ENCODE data around the gene OTX2.

Gene OTX2

DNA sequence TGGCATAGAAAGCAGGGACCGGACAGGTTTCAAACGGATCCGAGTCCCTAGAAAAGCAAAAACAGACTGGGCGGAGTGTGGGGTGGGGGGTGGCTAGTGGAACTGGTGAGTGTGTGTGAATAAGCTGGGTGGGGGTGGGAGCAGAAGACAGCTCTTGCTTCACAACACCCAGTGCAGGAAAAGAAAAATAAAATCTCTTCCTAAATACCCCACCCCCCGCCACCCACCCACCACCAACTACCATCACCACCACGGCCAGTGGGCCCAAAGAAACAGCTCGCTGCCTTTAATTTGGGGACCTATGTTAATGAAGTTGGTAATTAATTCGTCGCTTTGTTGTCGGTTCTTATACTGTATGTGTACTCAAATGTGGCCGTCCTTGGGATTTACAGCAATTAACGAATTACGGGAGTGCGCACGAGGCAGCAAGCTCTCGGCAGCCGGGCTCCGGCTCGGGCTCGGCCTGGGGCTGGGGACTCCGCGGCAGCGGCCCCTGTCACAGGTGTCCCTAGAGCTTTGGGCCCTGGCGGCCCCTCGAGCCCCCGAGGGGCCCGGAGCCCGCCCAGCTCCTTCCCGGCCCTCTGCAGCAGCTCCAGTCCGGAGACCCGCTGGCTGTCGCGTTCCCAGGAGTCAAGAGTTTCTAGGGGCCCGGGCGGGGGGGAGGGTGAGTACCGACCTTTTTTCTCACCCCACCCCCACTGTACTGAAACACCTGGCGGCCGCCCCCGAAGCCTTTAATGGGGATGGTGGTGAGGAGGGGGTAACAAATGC is 1.5 kb upstream of the OTX2 start:
- no peak for DNase-seq

- no peak for DNase-seq
Observed at GRCh38 chr14:56810836-56811592, 735 bp upstream of the OTX2 start.

- no peak for DNase-seq
Observed at GRCh38 chr14:56809270-56810146, 771 bp downstream of the OTX2 start.

DNA sequence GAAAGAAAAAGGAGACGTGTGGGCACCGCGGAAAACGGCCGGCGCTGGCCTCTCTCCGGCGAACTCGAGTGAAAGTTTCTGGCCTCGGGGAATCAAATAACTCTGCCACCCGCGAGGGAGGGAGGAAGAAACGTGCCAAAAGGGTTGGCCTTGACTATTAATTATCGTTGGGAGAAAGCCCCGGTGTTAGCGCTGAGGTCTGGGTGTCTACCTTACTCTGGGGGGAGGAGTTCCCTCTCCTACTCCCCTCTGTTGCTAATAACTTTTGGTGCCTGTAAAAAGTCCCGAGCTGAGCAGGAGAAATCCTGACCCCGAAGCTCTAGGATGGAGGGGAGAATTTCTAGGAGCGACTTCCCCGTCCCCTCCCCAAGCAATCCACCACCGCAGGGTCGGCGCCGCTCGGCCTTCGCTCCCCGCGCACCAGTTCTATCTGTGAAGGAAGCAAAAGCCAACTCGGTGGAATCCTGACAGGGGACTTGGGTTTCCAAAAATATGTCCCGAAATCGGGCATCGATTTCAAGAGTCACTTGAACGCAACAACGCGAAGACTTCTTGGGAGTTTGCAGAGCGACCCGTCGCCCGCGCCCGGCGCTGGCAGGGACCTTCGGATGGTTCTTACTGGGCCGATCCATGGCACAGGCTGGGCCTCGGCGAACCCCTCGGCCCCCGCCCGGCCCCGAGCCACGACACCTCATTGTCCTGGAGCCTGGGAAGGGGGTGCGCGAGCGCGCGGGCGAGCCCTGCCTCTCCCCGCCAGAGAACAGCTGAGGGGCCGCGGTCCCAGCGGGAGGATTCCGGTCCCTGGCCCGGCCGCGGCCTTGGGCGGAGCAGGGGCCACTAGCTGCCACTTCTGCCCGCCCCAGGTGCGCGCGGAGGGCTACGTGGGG is 1.7 kb downstream of the OTX2 start:
- no peak for DNase-seq

- no peak for DNase-seq
Observed at GRCh38 chr14:56808110-56808382, 2.2 kb downstream of the OTX2 start.

DNA sequence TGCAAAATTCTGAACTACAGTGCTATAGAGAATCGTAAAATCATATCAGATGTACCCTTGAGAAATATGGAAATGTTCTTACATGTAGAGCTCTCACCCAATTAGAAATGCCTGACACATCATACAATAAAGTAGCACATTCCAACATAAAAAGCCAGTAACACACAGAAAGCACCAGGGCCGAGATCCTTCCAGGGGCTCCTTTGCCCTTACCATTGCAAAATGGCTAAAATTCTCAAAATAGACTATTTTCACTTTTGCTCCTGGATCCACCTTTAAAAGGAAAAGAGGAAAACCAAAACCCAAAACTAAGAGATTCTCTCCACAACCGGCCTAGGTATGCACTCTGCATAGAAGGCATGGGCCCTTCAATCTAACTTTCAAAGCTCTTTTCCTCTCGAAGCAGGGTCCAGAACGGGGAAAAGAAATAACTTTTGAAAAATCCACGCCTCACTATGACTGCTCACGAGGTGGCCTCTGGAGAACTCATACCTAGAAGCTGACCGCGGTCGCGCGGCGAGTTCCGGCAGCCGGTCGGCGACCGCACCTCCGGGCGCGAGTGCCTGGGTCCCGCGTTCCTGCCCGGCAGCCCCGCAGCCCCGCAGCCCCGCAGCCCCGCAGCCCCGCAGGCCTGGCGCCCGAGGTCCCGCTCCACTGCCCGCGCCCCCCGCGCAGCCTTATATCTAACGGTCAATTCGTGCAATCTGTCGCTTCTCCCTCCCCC is 2.7 kb downstream of the OTX2 start:
- no peak for DNase-seq

DNA sequence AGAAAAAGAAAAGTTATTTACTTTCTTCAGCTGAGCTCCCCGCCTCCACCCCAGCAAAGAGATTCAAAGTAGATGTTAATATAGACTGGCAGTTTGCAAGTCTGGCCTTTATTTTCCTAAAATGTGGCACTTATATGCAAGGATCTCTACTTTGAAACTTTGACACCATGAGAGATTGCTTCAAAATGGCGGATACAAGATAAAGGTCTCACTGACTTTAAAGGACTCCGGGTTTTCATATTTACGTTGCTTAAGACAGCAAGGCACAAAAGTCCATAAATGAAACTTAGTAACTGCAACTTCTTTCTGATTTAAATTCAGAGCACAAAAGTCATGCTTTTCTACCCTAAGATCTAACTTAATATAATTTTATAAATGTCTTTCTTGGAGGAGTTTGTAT is 3.5 kb downstream of the OTX2 start:
- DNase-seq: no peak

GRCh38 chr14:56805992-56806727 is 4.1 kb downstream of the OTX2 start:
- DNase-seq: no peak

GRCh38 chr14:56805201-56805991 is 4.9 kb downstream of the OTX2 start:
- DNase-seq: no peak

GRCh38 chr14:56803816-56804535 is 6.3 kb downstream of the OTX2 start:
- DNase-seq: no peak

GRCh38 chr14:56801920-56802319 is 8.4 kb downstream of the OTX2 start:
- DNase-seq: no peak

DNA sequence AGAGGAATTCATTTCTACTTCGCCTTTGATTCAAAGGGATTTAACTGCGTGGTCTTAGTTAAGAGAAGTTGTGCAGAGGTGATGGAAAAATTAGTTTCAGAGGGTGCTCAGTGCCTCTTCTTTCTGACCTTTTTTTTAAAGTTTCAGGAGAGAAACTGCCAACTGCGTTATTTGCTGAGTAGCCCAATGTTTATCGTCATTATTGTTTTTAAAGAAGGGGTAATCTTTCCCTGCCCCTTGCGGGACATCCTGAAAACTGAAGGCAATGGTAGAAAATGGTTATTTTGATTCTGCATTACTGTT is 11.0 kb downstream of the OTX2 start:
- DNase-seq: no peak

- no peak for DNase-seq
Observed at GRCh38 chr14:56798447-56799342, 11.6 kb downstream of the OTX2 start.

DNA sequence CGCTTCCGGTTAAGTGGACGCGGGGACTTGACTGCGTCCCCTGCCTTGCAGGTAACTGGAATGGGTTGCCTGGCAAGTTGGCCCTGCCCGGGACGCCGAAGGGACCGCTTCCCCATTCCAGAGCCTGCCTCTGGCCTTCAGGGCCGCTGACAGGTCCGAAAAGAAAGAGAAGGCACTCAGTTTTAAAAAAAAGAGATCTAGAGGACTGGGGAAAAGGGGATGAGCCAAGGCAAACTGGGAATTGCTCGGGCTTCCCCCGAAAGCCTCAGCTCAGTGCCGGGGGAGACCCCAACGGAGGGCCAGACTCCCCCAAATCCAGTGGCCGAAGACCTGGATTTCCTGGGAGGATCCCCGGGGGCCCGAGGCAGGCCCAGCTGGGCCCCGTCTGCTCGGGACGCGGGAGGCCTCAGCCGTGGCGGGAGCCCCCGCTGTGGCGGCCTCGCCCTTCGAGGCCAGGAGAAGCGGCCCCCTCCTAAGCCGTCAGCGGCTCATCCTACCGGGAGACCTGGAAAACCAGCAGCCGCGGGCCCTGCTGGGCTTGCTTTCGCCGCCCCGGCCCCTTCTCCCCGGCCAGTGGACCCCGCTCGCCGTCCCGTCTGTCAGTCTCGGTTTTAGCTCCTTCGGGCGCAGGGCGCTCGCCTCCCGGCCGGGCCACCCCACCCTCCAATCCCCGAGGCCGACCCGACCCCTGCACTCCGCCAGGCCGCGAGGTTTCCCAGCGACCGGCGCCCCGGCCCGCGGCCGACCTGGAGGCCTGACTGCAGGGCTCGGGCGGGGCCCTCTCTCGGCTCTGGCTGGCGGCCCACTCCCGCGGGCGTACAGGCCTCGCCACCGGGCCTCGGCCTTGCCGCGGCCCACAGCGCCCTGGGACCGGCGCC is 12.5 kb downstream of the OTX2 start:
- no peak for DNase-seq

GRCh38 chr14:56797003-56797568 is 13.2 kb downstream of the OTX2 start:
- no peak for DNase-seq

GRCh38 chr14:56796259-56796658 is 14.0 kb downstream of the OTX2 start:
- DNase-seq: no peak

- no peak for DNase-seq
Observed at GRCh38 chr14:56795284-56795622, 15.0 kb downstream of the OTX2 start.

Measured in activated CD4-positive, alpha-beta T cell treated with anti-CD3 and anti-CD28 coated beads, Interleukin-2, amount 50 U/mL, for 4 hours (primary cell).